ENCODE data around the gene CXCL13.

DNA sequence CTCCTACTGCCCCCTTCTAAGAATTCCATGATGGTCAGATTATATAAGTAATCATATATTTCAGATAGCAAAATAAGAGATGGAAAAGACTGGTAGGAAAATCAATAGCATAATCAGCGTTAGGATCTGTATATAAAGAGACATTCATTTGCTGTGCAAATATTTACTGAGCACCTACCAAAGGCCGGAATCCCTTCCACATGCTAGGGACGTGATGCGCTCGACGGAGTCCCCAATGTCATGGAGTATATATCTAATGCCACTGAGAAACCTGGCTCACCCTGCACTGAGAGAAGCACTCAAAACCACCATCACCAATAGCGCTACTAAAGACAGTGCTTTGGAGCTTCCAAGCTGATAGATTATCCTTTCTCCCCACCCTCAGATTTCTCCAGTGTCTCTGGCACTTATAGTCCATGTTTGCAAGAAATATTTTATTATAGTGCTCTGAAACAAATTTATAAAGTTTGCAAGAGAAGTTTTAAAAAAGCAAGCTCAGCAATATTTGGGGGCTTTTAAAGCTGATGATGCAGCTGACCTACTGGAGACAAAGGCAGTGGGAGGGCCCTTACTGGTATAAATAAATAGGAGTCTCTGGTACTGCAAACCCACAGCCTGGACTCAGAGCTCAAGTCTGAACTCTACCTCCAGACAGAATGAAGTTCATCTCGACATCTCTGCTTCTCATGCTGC is at the start of gene CXCL13:
- TF ChIP-seq CTCF (IDR thresholded peaks at IDR 0.05), result no peak
- TF ChIP-seq POLR2A (IDR thresholded peaks at IDR 0.05), result no peak
- TF ChIP-seq POLR2AphosphoS5 (IDR thresholded peaks at IDR 0.05), result no peak

Measured in upper lobe of left lung (tissue), 4 donors.